Tibial nerve (tissue), 4 donors: Measurements from ENCODE around the gene ABCD2. TPM values are rescaled to one million over a fixed set of nuclear protein-coding genes. Genes with fewer than 3 reads are reported as not detected.

Experiments used
- DNase-seq, 2 donors: peaks; one replicate each; pipeline ENCODE4 v3.0.0-alpha.2; 2019; ENCODE audit warnings: low spot score in 2 of 2
- H3K27ac ChIP-seq, 4 donors: fragments of 200-600 bp; sonication (generic) in 3 of 4; one replicate each; pipeline ENCODE4 v1.5.1; 2017 to 2019; ENCODE audit warnings: mild to moderate bottlenecking in 1 of 4
- H3K27me3 ChIP-seq, 2 donors: fragments of 200-600 bp; sonication (generic) in 1 of 2; one replicate each; pipeline versions ENCODE4 v1.5.1 to v1.6.0; 2017 to 2019
- H3K36me3 ChIP-seq, 3 donors: fragments of 200-600 bp; sonication (generic); one replicate each; pipeline ENCODE4 v1.5.1; 2018 to 2019
- H3K4me1 ChIP-seq, 4 donors: fragments of 200-600 bp; sonication (generic) in 3 of 4; one replicate each; pipeline ENCODE4 v1.5.1; 2017 to 2019
- H3K4me3 ChIP-seq, 4 donors: fragments of 200-600 bp; sonication (generic) in 3 of 4; one replicate each; pipeline ENCODE4 v1.5.1; 2017 to 2019; ENCODE audit warnings: mild to moderate bottlenecking in 1 of 4, moderate library complexity in 1 of 4
- H3K9me3 ChIP-seq, 4 donors: fragments of 200-600 bp; sonication (generic) in 3 of 4; one replicate each; pipeline ENCODE4 v1.5.1; 2017 to 2019
- CTCF ChIP-seq, 5 experiments: fragments of 200-600 bp in 3 of 5; fragments of 450-650 bp in 2 of 5; sonication (generic) in 3 of 5; IDR thresholded peaks; one replicate each; pipeline ENCODE4 v1.5.1; 2016 to 2019; ENCODE audit warnings: antibody characterized with exemption in 5 of 5, mild to moderate bottlenecking in 3 of 5, moderate library complexity in 2 of 5
- EP300 ChIP-seq, 2 donors: sonication (generic); formaldehyde crosslinking; IDR thresholded peaks; one replicate each; pipeline ENCODE4 v1.6.1; 2017; ENCODE audit warnings: antibody characterized with exemption in 2 of 2, mild to moderate bottlenecking in 1 of 2
- POLR2A ChIP-seq, 2 donors: fragments of 450-650 bp; IDR thresholded peaks; one replicate each; pipeline ENCODE4 v1.6.1; 2017; ENCODE audit warnings: antibody characterized with exemption in 2 of 2, mild to moderate bottlenecking in 2 of 2, moderate library complexity in 2 of 2
- WGBS, 2 donors: methylation state at CpG; one replicate each; pipeline ENCODE4 v1.1.5; 2018; 5-methylcytosine and 5-hydroxymethylcytosine counted together
- total RNA-seq, 4 donors: library from RNA; depleted of rRNA; stranded (reverse); fragments of >200 nt; gene quantifications; one replicate each; pipeline ENCODE4 v1.1.0, GENCODE V29; 2016

The ABCD2 gene
- total RNA-seq, 4 donors from 2014 or later = 4.8 to 8.8 (median 7.7) TPM

GRCh38 chr12:39595928-39596327, 23.7 kb downstream of the ABCD2 start:
- WGBS, 2 donors = 46 to 52% methylated on average over 2 of the region's 2 CpGs

GRCh38 chr12:39592295-39592694, 27.3 kb downstream of the ABCD2 start:
- Histone ChIP-seq H3K27me3 (no peaks in the 10 kb centered on the region), H3K27ac (no peak overlapping the region), H3K36me3 (no peaks in the 10 kb centered on the region), H3K9me3 (no peaks in the 10 kb centered on the region), H3K4me3 (no peak overlapping the region), H3K4me1 (peaks cover 0 to 6% (median 0%) of the 10 kb centered on the region in 4 donors)
- DNase-seq = no peak
- TF ChIP-seq POLR2A (IDR thresholded peaks at IDR 0.05) (no peak), CTCF (IDR thresholded peaks at IDR 0.05) (no peak), EP300 (IDR thresholded peaks at IDR 0.05) (no peak)

More at GRCh38 chr12:39595928-39596327, 23.7 kb downstream of the ABCD2 start:
- TF ChIP-seq EP300 (IDR thresholded peaks at IDR 0.05) (peak; percentile 42 to 71), CTCF (IDR thresholded peaks at IDR 0.05) (no peak), POLR2A (IDR thresholded peaks at IDR 0.05) (no peak)
- no peaks in the 10 kb centered on the region for H3K36me3 ChIP-seq
- H3K27ac ChIP-seq = peak overlapping the region in 1 of 4 donors; percentile 62
- no peaks in the 10 kb centered on the region for H3K27me3 ChIP-seq
- peaks cover 0 to 4% (median 0%) of the 10 kb centered on the region in 4 donors for H3K4me1 ChIP-seq
- H3K9me3 ChIP-seq = no peaks in the 10 kb centered on the region
- H3K4me3 ChIP-seq = no peak overlapping the region
- peak in 1 of 2 donors; percentile 28 for DNase-seq

- no peak for TF ChIP-seq POLR2A (IDR thresholded peaks at IDR 0.05)
- TF ChIP-seq EP300 (IDR thresholded peaks at IDR 0.05) = peak in 1 of 2 donors; percentile 36
- no peak for TF ChIP-seq CTCF (IDR thresholded peaks at IDR 0.05)
- no peaks in the 10 kb centered on the region for H3K9me3 ChIP-seq
- no peaks in the 10 kb centered on the region for H3K36me3 ChIP-seq
- H3K27me3 ChIP-seq = no peaks in the 10 kb centered on the region
- peaks cover 0 to 12% (median 0%) of the 10 kb centered on the region in 4 donors for H3K4me1 ChIP-seq
- H3K27ac ChIP-seq = no peak overlapping the region
- WGBS, 2 donors = 63 to 69% methylated on average over 9 of the region's 9 CpGs
- no peak overlapping the region for H3K4me3 ChIP-seq
- no peak for DNase-seq
These were observed 31.3 kb downstream of the ABCD2 start for GRCh38 chr12:39588348-39588747.

- no peaks in the 10 kb centered on the region for H3K9me3 ChIP-seq
- H3K36me3 ChIP-seq = no peaks in the 10 kb centered on the region
- no peak overlapping the region for H3K4me3 ChIP-seq
- peaks cover 0 to 12% (median 0%) of the 10 kb centered on the region in 4 donors for H3K4me1 ChIP-seq
- WGBS, 2 donors = 25 to 27% methylated on average over 3 of the region's 3 CpGs
- TF ChIP-seq CTCF (IDR thresholded peaks at IDR 0.05) (peak in 4 of 5 experiments; percentile 13 to 25 (median 18)), EP300 (IDR thresholded peaks at IDR 0.05) (no peak), POLR2A (IDR thresholded peaks at IDR 0.05) (no peak)
- no peak for DNase-seq
- H3K27ac ChIP-seq = no peak overlapping the region
- H3K27me3 ChIP-seq = no peaks in the 10 kb centered on the region
These were observed 32.4 kb downstream of the ABCD2 start for GRCh38 chr12:39587225-39587624.

GRCh38 chr12:39586816-39587215, 32.8 kb downstream of the ABCD2 start:
- no peaks in the 10 kb centered on the region for H3K36me3 ChIP-seq
- H3K27ac ChIP-seq = no peak overlapping the region
- no peaks in the 10 kb centered on the region for H3K27me3 ChIP-seq
- peaks cover 0 to 12% (median 0%) of the 10 kb centered on the region in 4 donors for H3K4me1 ChIP-seq
- 35 to 48% methylated on average over 1 of the region's 1 CpG for WGBS, 2 donors
- H3K4me3 ChIP-seq = no peak overlapping the region
- no peaks in the 10 kb centered on the region for H3K9me3 ChIP-seq
- no peak for DNase-seq
- TF ChIP-seq EP300 (IDR thresholded peaks at IDR 0.05) (no peak), POLR2A (IDR thresholded peaks at IDR 0.05) (no peak), CTCF (IDR thresholded peaks at IDR 0.05) (no peak)
